OCI-LY1 (cell line): ENCODE results near the gene ELMO1.

Experiments used
- CTCF ChIP-seq: fragments of 200-600 bp; sonication (generic), shearing (Covaris generic); IDR thresholded peaks from 2 replicates; pipeline ENCODE4 v1.5.1; 2017; ENCODE audit warnings: mild to moderate bottlenecking, antibody characterized with exemption, low read length, moderate library complexity, mixed read lengths
- EZH2 ChIP-seq: fragments of 200-600 bp; sonication (generic), shearing (Covaris generic); IDR thresholded peaks from 2 replicates; pipeline ENCODE4 v1.8.0; 2017; ENCODE audit warnings: borderline replicate concordance, mixed run types, mild to moderate bottlenecking, antibody characterized with exemption, low read length, moderate library complexity, mixed read lengths

- TF ChIP-seq CTCF (no peak), EZH2 (no peak)
Measured at GRCh38 chr7:36819639-36820038, 629.0 kb downstream of the ELMO1 start.
